Suppressor macrophage (primary cell): ENCODE data around the gene SIGLEC8.
"Not testable (repeated sequence)": the region's sequence is repeated elsewhere in the genome, so short reads cannot be mapped to it uniquely, and the experiment has no call there.

Experiments
- DNase-seq, 4 experiments: peaks; one replicate each; pipeline ENCODE4 v3.0.0-alpha.2; 2020 to 2022

SIGLEC8 gene

DNA sequence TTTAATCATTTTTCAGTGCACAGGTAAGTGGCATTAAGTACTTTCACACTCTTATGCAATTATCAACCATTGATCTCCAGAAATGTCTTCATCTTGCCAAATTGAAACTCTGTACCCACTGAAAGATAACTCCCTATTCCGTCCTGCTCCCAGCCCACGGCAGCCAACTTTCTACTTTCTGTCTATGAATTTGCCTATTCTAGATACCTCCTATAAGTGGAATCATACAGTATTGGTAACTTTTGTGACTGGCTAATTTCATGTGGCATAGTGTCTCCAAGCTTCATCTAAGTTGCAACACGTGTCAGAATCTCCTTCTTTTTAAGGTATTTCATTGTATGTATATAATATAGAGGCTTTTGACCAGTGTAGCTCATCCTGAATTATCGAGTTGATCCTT lies 14.4 kb upstream of the SIGLEC8 start:
- DNase-seq, result no peak

DNA sequence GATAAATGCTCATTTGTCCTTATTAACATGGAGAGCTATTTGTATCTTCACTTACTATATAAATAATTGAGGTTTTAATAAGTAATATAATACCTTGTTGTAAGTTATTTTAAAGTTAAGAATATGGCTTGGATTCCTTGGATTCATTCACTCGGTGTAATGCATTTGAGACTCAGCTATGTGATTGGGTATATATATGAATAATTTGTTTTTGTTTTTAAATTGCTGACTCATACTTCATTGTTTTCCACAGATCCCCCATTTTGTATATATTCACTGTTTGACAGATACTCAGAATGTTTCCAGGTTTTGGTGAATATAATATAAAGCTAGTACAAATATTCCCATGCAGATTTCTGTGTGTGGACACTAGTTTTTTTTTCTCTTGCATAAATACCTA lies 13.3 kb upstream of the SIGLEC8 start:
- DNase-seq, result no peak

DNA sequence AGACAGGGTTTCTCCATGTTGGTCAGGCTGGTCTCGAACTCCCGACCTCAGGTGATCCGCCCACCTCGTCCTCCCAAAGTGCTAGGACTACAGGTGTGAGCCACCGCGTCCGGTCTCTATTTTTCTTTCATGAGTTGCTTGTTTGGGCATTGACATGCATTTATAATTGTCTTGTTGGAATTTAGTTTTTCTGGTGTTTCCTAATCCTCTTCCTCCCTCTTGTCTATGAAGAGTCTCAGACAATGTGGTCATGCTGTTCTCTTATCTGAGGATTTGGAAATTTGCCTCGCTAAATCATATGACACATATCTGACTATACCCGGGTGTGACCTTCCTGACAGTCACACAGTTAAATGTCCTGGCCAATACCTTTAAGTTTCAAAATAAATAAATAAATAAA lies 12.7 kb upstream of the SIGLEC8 start:
- DNase-seq, result peak in 2 of 4 experiments; percentile 49 to 61

DNA sequence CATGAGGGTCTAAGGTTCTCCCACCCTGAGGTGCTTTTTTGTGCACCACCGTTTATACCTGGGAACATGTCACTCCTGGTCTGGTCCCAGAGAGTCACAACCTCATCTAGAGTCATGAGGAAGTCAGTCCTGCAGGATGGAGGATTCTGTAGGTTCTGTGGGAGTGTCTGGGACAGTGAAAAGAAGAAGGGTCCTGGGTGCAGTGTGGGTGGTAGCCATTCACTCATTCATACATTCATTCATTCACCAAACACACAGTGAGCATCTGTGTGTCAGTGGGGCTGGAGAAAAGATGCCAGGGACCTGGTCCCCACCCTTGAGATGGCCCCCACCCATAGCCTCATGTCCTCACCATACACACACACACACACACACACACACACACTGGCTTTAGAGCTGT lies 11.4 kb upstream of the SIGLEC8 start:
- DNase-seq, result no peak

DNA sequence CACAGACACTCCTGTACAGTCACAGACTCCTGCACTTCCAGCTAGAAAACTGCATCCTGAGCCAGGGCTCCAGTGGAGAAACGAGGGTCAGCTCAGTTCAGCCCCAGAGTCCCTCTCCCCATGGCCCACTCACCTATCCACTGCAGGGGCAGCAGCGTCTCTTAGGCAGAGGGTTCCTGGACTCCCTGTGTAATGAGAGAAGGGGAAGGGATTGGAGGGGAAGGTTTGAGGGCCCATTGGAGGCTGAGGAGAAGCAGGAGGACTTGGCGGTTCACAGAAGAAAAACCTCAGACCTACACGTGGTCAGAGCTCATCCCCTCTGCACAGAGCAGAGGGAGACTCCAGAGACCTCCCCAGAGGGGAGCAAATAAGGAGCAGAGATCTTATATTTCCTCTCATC lies 10.9 kb upstream of the SIGLEC8 start:
- no peak for DNase-seq

DNA sequence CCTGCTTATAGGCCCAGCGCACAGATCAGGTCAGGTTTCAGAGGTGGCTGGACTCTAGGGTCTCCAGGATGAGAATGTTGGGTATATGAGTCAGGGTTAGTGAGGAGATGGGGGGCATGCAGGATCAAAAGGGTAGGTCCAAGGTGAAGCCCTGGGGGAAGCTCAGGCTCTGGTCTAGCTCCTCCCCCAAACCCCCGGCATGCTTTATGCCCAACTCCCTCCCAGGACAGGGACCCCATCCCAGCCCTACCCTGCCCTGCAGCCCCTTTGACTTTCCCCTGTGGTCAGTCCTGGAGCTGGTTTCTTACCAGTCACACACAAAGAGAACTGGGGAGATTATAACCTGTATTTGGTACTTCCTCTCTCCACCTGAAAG lies 10.3 kb upstream of the SIGLEC8 start:
- no peak for DNase-seq

DNA sequence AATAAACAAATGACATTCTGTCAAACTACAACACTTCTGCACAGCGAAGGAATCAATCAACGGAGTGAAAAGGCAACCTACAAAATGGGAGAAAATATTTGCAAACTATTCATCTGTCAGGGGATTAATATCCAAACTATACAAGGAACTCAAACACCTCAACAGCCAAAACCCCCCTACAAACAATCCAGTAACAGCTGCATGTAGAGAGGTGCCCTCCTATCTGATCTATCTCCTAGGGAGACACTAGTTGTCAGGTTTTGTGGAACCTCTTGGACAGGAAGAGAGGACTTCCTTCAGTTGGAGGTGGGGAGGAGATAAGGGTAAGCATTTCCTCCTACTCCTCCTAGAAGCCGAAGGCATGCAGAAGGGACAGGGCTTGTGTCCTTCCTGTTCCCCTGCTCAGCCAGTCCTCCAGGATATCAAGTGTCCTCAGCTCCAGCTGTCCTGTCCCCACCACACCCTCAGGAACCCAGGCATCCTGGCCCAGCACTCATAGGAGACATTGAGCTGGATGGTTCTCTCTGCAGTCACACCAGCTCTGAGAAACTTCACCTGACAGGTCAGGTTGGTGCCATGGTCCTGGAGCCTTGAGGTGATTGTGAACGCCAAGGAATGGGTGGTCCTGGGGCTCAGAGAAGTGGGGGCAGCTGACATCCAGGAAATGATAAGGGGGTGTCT lies 9.8 kb upstream of the SIGLEC8 start:
- DNase-seq, result peak in 1 of 4 experiments; percentile 33

DNA sequence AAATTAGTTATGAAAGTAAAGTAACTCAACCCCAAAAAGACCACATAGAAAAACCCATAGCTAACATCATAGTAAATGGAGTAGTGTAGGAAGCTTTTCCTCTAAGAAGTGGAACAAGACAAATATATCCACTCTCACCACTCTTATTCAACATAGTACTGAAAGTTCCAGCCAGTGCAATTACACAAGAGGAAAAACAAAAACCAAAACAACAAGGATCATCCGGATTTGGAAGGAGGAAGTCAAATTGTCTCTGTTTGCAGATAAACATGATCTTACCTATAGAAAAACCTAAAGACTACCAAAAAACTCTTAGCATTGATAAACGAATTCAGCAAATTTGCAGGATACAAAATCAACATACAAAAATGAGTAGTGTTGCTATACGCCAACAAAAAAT lies 8.5 kb upstream of the SIGLEC8 start:
- DNase-seq, result peak in 2 of 4 experiments; percentile 23 to 47

DNA sequence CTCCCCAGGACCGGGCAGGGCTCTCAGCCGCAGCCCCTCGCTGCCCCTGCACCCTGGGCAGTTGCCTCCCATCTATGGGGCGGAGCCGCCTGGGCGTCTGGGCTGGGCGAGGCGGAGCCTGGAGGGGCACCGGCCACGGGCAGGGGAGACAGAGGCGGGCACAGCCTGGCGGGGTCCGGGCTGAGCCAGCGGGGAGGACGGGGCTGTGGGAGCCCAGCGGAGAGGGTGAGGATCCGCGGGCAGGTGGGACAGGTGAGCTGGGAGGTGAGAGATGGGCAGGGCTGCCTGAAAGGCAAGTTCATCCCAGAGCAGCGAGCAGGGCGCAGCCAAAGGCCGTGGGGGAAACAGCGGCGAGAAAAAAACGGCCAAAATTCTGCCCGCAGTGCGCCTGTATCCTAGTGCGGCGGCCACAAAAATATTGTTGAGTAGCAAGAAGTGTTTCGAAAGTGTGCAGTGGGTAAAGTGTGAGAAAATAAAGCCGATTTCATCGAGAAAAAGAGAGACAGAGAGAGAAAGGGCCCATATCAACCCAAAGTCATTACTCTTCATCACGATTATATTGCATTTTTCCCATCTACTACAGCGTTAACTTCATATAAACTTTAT lies 5.8 kb upstream of the SIGLEC8 start:
- DNase-seq, result not testable (repeated sequence)

DNA sequence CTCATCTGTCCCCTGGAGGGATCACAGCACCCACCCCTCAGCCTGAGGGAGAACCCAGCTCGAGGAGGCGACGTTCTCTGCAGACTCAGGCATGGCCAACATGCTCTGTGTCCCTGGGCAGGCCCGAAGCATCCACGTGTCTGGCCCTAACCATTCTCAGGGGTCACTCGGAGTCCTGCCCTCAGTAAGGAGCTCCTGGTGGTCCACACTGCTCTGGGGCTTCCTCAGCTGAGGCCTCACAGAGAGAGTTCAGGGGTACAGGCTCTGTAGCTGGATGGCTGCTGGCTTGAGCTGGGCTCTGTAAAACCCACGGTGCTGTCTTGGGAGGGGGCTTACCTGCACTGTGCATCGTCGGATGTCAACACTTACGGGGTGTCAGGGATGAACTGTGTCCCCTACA lies 4.4 kb upstream of the SIGLEC8 start:
- DNase-seq, result no peak

DNA sequence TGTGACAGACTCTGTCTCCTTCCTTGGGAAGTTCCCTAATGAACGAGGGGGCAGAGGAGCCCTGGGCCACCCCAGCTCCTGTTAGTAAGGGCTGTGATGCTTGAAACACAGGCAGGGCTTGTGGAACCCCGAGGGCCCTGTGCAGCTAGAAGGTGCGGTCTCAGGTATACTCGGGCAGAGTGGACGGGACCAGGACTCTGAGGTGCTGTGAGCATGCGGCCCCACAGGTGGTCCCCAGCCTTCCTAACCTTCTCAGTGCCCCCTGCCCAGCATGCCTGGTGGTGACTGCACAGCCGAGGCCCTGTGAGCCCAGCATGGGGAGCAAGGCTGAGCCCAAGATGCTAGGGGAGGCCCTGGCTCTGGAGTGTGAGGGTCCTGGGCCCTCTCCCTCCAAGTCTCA lies 4.0 kb upstream of the SIGLEC8 start:
- peak in 1 of 4 experiments; percentile 27 for DNase-seq

DNA sequence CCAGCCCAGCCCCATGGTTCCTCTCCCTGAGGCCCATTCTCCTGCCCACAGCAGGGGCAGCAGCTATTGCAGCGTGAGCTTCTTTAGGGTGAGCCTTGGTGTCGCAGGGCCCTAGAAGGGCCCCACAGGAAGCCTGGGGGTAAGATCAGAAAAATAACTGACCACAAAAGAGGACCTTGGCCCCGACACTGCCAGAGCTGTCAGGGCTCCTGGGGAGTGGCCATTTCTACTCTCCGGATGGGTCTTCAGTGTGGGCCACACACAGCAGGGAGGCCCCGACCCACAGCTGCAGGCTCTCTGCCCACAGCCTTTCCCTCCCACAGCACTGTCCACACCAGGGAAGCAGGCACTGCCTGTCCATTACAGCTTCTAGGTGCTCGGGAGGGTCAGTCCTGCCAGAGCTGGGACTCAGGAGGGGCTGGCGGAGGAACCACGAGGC lies 3.5 kb upstream of the SIGLEC8 start:
- DNase-seq, result peak; percentile 61 to 73 (median 69)

DNA sequence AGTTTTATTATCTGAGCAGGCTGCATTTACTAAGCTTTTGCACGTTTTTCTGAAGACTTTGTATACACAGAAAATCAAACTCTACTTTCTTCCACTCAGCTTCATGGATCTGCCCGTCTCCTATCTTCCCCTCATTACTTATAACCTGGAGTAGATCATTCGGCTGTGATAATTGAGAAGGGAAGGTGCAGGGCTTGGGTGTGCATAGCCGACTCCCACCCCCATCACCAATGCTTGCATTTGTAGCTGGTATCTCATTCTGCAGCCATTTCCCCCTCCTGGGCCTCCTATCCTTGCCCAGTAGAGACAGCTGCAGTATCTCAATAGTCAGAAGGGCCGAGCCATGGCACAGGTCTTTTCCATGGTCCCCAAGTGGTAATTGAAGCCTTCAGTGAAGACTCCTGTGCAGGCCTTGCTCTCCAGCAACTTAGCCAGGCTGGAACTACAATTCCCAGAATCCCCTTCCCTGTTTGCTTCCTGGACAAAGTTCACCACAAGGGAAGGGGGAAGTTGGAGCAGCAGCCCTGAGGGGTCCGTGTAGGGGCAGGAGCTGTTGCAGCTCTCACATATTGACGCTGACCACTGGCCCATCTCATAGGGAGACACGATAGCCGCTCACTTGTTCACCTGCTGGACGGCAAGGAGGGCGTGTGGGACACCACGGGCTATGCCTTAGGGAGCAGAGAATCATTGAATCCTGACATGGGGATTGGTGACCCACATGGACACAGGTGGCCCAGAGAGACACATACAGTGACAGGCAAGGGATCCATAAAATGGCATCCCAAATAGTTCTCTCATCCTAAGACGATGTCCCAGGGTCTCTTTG lies 2.1 kb upstream of the SIGLEC8 start:
- DNase-seq, result peak; percentile 32 to 69 (median 66)

DNA sequence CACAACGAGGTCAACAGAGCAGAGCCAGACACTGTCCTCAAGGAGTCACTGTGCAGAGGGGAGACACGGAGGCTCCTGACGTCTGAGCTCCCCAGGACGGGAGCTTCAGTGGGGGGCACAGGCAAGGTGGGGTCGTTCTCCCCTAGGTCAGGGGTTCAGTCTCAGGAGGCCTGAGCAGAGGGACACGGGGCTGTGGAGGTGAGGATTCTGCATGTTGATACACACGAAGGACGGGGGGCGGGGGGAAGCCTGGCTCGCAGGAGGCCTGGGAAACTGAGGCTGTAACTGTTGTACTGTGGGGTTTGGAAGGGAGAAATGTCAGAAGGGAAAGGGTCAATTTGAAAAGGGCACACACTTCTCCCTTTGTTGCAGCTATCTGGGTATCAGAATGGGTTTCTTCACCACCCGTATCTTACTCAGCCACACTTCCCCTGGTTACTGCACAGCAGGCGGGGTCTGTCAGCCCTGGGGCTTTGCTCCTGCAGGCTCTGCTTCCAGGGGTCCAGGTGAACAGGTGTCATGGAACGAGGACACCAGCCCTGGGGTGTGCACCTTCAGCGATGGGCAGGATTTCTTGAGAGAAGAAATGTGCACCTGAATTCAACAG lies 748 bp upstream of the SIGLEC8 start:
- DNase-seq, result no peak

DNA sequence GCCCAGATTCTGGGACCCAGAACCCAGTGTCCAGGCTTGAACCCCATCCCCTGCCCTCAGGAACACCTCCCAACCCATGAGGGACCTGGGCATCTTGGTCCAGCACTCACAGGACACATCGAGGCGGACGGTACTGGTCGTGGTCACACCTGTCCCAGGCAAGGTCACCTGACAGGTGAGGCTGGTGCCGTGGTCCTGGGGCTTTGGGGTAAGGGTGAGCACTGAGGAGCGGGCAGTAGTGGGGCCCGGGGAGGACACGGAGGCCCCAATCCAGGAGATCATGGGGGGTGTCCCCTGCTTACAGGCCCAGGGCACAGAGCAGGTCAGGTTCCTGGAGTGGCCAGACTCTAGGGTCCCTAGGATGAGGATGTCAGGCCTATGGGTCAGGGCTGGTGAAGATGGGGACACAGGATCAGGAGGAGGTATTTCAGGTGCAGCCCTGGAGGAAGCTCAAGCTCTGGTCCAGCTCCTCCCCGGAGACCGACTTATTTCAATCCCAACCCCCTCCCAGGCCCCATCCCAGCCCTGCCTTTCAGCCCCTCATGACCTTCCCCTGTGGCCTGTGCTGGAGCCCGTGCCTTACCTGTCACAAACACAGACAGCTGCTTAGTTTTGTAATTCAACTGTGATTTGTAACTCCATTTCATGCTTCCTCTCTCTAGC lies 772 bp downstream of the SIGLEC8 start:
- no peak for DNase-seq

DNA sequence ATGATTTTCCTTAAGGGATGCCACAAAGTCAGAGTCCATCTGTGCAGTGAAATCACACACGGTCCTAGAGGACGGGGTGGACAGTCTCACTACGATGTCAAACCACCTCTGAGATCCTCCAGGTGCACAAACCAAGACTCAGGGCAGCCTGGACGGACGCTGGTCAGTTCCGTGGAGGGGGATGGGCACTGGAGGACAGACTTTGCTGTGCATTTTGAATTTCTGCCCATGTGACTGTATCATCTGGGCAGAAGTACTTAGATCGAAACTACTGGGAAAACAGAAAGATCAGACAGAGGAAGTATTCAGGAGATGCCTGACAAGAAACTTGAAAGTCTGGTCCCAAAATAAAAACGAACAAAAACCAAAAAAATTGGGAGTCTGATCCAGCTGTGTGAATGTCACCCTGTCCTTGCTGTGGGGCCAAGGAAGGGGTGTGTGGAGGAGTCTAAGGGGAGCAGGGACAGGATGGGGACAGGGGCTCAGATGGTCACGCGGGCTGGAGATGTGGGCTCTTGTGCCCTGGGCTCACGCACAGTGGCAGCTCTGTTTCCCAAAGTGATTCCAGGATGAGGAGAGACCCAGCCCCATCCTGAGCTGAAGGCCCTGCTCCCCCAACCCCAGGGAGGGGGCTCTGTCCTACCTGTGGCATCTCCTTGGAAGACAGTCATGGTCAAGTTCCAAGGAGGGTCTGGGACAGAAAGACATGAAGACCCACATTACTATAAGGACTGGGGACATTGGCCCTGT lies 1.5 kb downstream of the SIGLEC8 start:
- peak in 1 of 4 experiments; percentile 35 for DNase-seq

DNA sequence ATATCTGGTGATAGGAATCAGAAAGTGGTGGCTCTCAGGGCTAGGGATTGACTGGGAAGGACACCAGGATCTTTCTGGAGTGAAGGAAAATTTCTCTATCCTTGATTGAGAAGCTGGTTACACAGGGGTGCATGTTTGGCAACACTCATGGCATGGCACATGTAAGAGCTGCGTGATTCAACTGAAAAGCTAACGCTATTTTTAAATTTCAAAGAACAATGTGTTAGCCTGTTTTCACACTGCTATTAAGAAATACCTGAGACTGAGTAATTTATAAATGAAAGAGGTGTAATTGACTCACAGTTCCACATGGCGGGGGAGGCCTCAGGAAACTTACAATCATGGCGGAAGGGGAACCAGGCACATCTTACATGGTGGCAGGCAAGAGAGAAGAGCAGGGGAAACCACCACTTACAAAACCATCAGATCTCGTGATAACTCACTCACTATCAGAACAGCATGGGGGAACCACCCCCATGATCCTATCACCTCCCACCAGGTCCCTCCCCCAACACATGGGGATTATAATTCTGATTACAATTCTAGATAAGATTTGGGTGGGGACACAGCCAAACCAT lies 7.4 kb downstream of the SIGLEC8 start:
- no peak for DNase-seq

DNA sequence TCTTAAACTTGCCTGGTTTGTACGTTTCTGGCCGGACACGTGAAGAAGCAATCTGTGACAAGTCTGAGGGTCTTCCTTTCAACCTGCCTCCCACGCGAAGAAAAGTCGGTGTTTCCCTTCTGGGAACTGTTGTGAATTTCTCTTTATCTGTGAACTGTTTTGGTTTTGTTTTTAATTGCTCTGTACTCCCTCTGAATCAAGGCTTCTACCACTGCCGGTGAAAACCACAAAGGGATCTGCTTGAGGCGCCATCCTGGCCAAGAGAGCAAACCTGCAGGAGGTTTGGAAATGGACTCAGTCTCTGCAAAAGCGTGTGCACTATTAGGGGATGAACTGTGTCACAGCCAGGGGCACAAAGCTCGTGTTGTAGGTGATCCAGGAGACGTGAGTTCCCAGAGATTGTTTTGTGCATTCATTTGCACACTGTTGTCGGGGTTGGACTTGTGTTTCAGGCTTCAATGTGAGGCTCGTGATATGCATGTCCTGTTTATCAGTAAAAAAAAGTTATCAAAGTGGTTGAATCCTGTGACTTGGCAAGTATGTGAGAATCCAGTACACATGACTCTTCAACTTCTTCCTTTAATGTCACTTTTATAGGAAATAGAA lies 9.7 kb downstream of the SIGLEC8 start:
- DNase-seq, result no peak

DNA sequence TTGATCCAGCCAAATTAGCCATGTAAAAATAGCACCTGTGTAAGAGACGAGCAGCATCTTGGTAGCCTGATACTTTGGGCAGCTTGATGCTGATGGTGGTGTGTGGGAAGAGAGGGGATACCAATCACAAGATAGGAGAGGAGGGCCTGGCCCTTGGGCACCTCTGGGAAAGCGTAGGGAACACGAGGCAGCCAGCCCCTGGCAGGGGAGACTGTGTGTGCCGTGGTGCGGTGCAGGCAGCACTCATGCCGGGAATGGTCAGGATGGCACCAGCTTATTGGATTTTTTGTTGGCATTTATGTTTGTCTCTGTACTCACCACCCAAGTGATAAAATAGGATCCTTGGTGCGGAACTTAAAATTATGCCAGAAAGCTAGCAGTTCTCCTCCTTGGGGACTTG lies 10.2 kb downstream of the SIGLEC8 start:
- DNase-seq, result no peak

DNA sequence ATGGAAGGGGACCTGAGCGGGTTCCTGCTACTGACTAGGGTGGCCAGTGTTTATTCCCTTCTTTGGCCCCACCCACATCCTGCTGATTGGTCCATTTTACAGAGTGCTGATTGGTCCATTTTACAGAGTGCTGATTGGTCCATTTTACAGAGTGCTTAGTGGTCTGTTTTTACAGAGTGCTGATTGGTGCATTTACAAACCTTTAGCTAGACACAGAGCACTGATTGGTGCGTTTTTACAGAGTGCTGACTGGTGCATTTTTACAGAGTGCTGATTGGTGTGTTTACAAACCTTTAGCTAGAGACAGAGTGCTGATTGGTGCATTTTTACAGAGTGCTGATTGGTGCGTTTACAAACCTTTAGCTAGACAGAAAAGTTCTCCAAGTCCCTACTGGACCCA lies 10.7 kb downstream of the SIGLEC8 start:
- not testable (repeated sequence) for DNase-seq
